Keratinocyte (primary cell): Measurements from ENCODE around the gene NMT2.

Experiments
- EZH2 ChIP-seq: IDR thresholded peaks from one replicate; pipeline ENCODE4 v1.6.1; 2012; ENCODE audit warnings: inconsistent platforms, mild to moderate bottlenecking, low read length, moderate library complexity
- TF ChIP-seq, protein P1 (sequence below), 3 experiments: IDR thresholded peaks in 1 of 3; conservative IDR thresholded peaks in 1 of 3; optimal IDR thresholded peaks in 1 of 3; 2 replicates in 2 of 3; 3 replicates in 1 of 3; pipeline versions ENCODE3 to v1.5.1; 2011; ENCODE audit warnings: low read length in 3 of 3, mild to moderate bottlenecking in 3 of 3, moderate library complexity in 2 of 3, control low read depth in 1 of 3, inconsistent platforms in 1 of 3; ENCODE audit not compliant: insufficient read depth in 2 of 3; ENCODE audit errors: extremely low read depth in 1 of 3

DNA sequence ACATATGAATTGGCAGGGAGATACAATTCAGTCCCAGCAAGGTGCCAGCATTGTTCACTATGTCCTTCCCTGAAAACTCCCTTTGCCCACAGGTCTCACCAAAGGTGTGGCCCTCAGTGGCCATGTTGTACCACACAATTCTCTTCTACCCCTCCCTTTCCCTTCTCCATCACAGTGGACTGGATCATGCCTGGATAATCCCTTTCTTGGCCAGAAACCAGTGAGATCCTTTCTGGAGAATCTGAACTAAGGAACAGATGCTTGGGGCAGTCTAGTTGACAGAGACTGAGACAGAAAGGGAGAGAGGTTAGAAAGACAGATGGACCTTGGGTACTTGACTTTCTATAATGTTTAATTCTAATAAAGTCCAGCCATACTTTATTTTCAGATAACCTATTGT is 9.5 kb downstream of the NMT2 start:
- TF ChIP-seq, protein P1, sequence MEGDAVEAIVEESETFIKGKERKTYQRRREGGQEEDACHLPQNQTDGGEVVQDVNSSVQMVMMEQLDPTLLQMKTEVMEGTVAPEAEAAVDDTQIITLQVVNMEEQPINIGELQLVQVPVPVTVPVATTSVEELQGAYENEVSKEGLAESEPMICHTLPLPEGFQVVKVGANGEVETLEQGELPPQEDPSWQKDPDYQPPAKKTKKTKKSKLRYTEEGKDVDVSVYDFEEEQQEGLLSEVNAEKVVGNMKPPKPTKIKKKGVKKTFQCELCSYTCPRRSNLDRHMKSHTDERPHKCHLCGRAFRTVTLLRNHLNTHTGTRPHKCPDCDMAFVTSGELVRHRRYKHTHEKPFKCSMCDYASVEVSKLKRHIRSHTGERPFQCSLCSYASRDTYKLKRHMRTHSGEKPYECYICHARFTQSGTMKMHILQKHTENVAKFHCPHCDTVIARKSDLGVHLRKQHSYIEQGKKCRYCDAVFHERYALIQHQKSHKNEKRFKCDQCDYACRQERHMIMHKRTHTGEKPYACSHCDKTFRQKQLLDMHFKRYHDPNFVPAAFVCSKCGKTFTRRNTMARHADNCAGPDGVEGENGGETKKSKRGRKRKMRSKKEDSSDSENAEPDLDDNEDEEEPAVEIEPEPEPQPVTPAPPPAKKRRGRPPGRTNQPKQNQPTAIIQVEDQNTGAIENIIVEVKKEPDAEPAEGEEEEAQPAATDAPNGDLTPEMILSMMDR (optimal IDR thresholded peaks at IDR 0.05 in 1 of 3, IDR thresholded peaks at IDR 0.05 in 1 of 3, conservative IDR thresholded peaks at IDR 0.05 in 1 of 3; ENCODE audit: extremely low read depth in 1 of 3, insufficient read depth in 2 of 3, low read length in 3 of 3) = no peak
- TF ChIP-seq EZH2 = no peak
